ENCODE measurements around the gene FLYWCH1. TPM values are rescaled to one million over a fixed set of nuclear protein-coding genes. Genes with fewer than 3 reads are reported as not detected.

FLYWCH1 gene
- total RNA-seq, 2 donors from 2014 or later: 65.6 to 72.8 TPM

DNA sequence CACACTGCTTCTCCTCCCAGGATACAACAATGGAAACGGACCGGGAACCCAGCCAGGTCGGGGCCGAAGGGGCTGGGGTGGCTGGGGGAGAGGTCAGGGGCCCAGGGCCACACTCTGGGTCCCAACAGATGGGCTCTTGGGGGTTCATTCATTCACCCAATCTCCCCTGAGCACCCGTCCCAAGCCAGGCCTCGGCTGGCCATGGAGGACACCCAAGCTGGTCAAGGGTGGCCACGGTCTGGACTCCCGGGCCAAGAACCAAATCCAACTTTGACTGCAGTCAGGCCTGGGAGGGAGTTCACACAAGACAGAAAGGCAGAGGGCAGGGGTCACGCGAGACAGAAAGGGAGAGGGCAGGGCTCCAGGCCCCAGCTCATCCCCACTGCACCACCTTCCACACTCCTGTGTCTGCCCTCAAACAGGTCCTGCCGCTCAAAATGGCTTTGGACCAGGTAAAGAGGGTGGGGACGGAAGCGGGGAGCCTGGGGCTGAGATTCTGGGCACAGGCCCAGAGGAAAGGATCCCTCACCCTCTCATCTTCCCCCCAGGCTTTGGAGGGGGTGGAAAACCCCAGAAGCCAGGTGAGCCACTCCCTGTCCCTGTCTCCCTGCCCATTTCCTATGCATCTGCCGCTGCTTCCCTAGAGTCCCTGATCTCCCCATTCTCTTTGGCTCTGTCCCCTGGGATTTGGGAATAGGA is 80.8 kb downstream of the FLYWCH1 start:
- DNase-seq (ENCODE audit: low spot score) (no peak), ATAC-seq (ENCODE audit: insufficient number of reproducible peaks, low FRiP score, low read depth) (no peak)
- H3K27me3 ChIP-seq (replicated peaks; ENCODE audit: insufficient read depth): no peaks in the 10 kb centered on the region
- H3K36me3 ChIP-seq: no peaks in the 10 kb centered on the region
- H3K4me3 ChIP-seq: no peak overlapping the region
- no peaks in the 10 kb centered on the region for H3K4me1 ChIP-seq (ENCODE audit: control insufficient read depth in 1 of 2, low read depth in 2 of 2)
- H3K9me3 ChIP-seq: no peaks in the 10 kb centered on the region
- TF ChIP-seq, protein P1, sequence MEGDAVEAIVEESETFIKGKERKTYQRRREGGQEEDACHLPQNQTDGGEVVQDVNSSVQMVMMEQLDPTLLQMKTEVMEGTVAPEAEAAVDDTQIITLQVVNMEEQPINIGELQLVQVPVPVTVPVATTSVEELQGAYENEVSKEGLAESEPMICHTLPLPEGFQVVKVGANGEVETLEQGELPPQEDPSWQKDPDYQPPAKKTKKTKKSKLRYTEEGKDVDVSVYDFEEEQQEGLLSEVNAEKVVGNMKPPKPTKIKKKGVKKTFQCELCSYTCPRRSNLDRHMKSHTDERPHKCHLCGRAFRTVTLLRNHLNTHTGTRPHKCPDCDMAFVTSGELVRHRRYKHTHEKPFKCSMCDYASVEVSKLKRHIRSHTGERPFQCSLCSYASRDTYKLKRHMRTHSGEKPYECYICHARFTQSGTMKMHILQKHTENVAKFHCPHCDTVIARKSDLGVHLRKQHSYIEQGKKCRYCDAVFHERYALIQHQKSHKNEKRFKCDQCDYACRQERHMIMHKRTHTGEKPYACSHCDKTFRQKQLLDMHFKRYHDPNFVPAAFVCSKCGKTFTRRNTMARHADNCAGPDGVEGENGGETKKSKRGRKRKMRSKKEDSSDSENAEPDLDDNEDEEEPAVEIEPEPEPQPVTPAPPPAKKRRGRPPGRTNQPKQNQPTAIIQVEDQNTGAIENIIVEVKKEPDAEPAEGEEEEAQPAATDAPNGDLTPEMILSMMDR (IDR thresholded peaks at IDR 0.05): no peak
- no peak overlapping the region for H3K27ac ChIP-seq

DNA sequence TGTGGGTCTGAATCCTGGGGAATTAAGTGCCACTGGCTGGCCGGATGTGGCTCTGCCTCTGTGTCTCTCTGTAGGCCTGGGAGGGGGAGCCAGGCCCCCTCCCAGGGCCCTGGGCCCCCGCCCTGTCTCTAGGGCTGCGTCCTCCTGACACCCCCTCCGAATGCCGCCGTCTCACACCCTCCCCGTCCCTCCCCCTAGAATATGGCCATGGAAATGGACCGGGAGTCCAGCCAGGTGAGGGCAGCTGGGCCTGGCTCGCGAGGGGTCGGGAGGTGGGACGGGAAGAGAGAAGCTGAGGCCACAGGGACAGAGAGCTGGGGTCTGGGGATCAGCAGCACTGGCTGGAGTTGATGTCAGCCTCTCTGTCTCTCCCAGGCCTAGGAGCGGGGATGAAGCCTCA is 84.6 kb downstream of the FLYWCH1 start:
- no peak overlapping the region for H3K27ac ChIP-seq
- ATAC-seq (ENCODE audit: insufficient number of reproducible peaks, low FRiP score, low read depth): no peak
- no peaks in the 10 kb centered on the region for H3K27me3 ChIP-seq (replicated peaks; ENCODE audit: insufficient read depth)
- H3K4me3 ChIP-seq: no peak overlapping the region
- DNase-seq (ENCODE audit: low spot score): no peak
- TF ChIP-seq, protein P1 (IDR thresholded peaks at IDR 0.05): no peak
- H3K36me3 ChIP-seq: no peaks in the 10 kb centered on the region
- H3K4me1 ChIP-seq (ENCODE audit: control insufficient read depth in 1 of 2, low read depth in 2 of 2): no peaks in the 10 kb centered on the region
- H3K9me3 ChIP-seq: no peaks in the 10 kb centered on the region

DNA sequence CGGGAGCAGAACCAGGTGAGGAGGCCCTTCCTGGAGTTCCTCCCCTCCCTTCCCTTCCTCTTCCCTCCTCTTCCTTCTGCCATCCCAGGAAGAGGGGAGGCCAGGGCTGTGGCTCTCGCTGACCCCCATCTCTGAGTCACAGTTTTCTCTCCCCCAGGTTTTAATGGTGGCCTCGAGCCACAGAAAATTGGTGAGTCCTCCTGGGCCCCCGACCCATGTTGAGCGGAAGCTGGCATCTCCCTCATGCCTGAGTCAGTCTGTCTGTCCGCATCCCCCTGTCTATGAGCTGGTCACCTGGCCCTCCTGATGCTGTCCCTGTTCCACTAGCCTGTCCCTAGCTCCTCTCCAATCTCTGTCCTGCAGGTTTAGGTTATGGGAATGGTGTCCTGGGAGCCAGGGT is 88.2 kb downstream of the FLYWCH1 start:
- Histone ChIP-seq H3K36me3 (no peaks in the 10 kb centered on the region), H3K9me3 (no peaks in the 10 kb centered on the region), H3K4me3 (no peak overlapping the region), H3K27me3 (replicated peaks; ENCODE audit: insufficient read depth) (no peaks in the 10 kb centered on the region), H3K27ac (no peak overlapping the region), H3K4me1 (ENCODE audit: control insufficient read depth in 1 of 2, low read depth in 2 of 2) (peaks cover 0 to 2% of the 10 kb centered on the region in 2 donors)
- no peak for ATAC-seq (ENCODE audit: insufficient number of reproducible peaks, low FRiP score, low read depth)
- TF ChIP-seq, protein P1 (IDR thresholded peaks at IDR 0.05): no peak
- no peak for DNase-seq (ENCODE audit: low spot score)

DNA sequence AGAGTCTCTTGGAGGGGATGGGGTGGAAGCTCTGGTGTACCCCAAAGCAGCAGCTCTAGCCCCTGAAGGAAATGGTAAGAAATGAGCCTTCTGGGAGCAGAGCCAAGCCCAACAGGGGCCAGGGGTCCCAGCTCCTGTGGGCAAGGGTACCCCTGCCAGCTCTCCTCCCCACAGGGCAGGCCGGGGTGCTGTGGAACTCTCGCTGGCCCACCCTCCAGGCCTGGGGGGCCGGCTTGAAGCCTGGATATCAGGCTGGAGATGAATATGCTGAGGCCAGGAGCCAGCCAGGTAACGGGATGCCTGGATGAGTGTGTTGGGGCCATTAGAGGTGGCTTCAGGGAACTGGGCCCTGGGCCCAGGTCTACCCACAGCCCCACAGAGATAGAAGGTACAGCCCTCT is 88.8 kb downstream of the FLYWCH1 start:
- DNase-seq (ENCODE audit: low spot score) (no peak), ATAC-seq (ENCODE audit: insufficient number of reproducible peaks, low FRiP score, low read depth) (no peak)
- Histone ChIP-seq H3K4me1 (ENCODE audit: control insufficient read depth in 1 of 2, low read depth in 2 of 2) (peaks cover 0 to 2% of the 10 kb centered on the region in 2 donors), H3K27ac (no peak overlapping the region), H3K36me3 (no peaks in the 10 kb centered on the region), H3K4me3 (no peak overlapping the region), H3K27me3 (replicated peaks; ENCODE audit: insufficient read depth) (no peaks in the 10 kb centered on the region), H3K9me3 (no peaks in the 10 kb centered on the region)
- TF ChIP-seq, protein P1 (IDR thresholded peaks at IDR 0.05): no peak

Other genes with a start within 250 kb of the FLYWCH1 start
- 10 to 100 TPM; 13.8 to 19.2 TPM for gene KCTD5, start 229.4 kb upstream of the FLYWCH1 start, total RNA-seq
- 1 to 10 TPM; 4.4 to 8.7 TPM for gene PRSS27, start 191.7 kb upstream of the FLYWCH1 start, total RNA-seq
- gene SRRM2, start 159.3 kb upstream of the FLYWCH1 start, total RNA-seq: 100 to 1,000 TPM; 476 to 541 TPM
- 100 to 1,000 TPM; 269 to 518 TPM for gene ELOB, start 134.7 kb upstream of the FLYWCH1 start, total RNA-seq
- gene PRSS33, start 124.4 kb upstream of the FLYWCH1 start, total RNA-seq: not detected
- gene PRSS41, start 113.5 kb upstream of the FLYWCH1 start, total RNA-seq: not detected
- under 1 TPM in 1 of 2 donors, not detected in 1; 0.54 TPM for gene PRSS21, start 94.7 kb upstream of the FLYWCH1 start, total RNA-seq
- not detected for gene ZG16B, start 81.6 kb upstream of the FLYWCH1 start, total RNA-seq
- not detected for gene PRSS22, start 53.8 kb upstream of the FLYWCH1 start, total RNA-seq
- 10 to 100 TPM; 52.2 to 53.2 TPM for gene FLYWCH2, start 28.7 kb upstream of the FLYWCH1 start, total RNA-seq
- not detected for gene KREMEN2, start 52.3 kb downstream of the FLYWCH1 start, total RNA-seq
- 1 to 10 TPM; 3.1 to 5.8 TPM for gene PAQR4, start 57.4 kb downstream of the FLYWCH1 start, total RNA-seq
- gene PKMYT1, start 68.5 kb downstream of the FLYWCH1 start, total RNA-seq: 1 to 10 TPM in 1 of 2 donors, not detected in 1; 5.9 TPM
- gene CLDN9, start 101.0 kb downstream of the FLYWCH1 start, total RNA-seq: 1 to 10 TPM in 1 of 2 donors, not detected in 1; 1.5 TPM
- gene CLDN6, start 106.3 kb downstream of the FLYWCH1 start, total RNA-seq: not detected
- 100 to 1,000 TPM; 274 to 461 TPM for gene TNFRSF12A, start 108.4 kb downstream of the FLYWCH1 start, total RNA-seq
- 100 to 1,000 TPM in 1 of 2 donors, 10 to 100 TPM in 1; 19.9 to 120 TPM for gene HCFC1R1, start 112.0 kb downstream of the FLYWCH1 start, total RNA-seq
- 10 to 100 TPM; 19.0 to 24.7 TPM for gene THOC6, start 112.1 kb downstream of the FLYWCH1 start, total RNA-seq
- gene BICDL2, start 125.0 kb downstream of the FLYWCH1 start, total RNA-seq: 1 to 10 TPM in 1 of 2 donors, not detected in 1; 1.1 TPM
- 1 to 10 TPM in 1 of 2 donors, not detected in 1; 4.2 TPM for gene MMP25, start 134.6 kb downstream of the FLYWCH1 start, total RNA-seq
- gene IL32, start 153.7 kb downstream of the FLYWCH1 start, total RNA-seq: 10 to 100 TPM; 42.4 to 55.4 TPM
- not detected for gene ZSCAN10, start 187.4 kb downstream of the FLYWCH1 start, total RNA-seq
- gene ZNF205, start 200.7 kb downstream of the FLYWCH1 start, total RNA-seq: 10 to 100 TPM; 16.4 to 19.4 TPM
- 10 to 100 TPM in 1 of 2 donors, 1 to 10 TPM in 1; 5.9 to 16.2 TPM for gene ZNF213, start 223.1 kb downstream of the FLYWCH1 start, total RNA-seq

Data from thoracic aorta (tissue), 2 donors.